Hepatocyte (in vitro differentiated cells): ENCODE data around the gene POLR3K.

ENCODE experiments used
- EZH2 ChIP-seq: fragments of 200-600 bp; sonication (generic); IDR thresholded peaks from 2 replicates; pipeline ENCODE4 v1.6.1; 2016; ENCODE audit warnings: antibody characterized with exemption, mild to moderate bottlenecking, borderline replicate concordance
- TF ChIP-seq, protein P1 (sequence below): fragments of 200-600 bp; sonication (generic); IDR thresholded peaks from 2 replicates; pipeline ENCODE4 v1.5.1; 2016; ENCODE audit warnings: antibody characterized with exemption, mild to moderate bottlenecking; ENCODE audit not compliant: poor library complexity

DNA sequence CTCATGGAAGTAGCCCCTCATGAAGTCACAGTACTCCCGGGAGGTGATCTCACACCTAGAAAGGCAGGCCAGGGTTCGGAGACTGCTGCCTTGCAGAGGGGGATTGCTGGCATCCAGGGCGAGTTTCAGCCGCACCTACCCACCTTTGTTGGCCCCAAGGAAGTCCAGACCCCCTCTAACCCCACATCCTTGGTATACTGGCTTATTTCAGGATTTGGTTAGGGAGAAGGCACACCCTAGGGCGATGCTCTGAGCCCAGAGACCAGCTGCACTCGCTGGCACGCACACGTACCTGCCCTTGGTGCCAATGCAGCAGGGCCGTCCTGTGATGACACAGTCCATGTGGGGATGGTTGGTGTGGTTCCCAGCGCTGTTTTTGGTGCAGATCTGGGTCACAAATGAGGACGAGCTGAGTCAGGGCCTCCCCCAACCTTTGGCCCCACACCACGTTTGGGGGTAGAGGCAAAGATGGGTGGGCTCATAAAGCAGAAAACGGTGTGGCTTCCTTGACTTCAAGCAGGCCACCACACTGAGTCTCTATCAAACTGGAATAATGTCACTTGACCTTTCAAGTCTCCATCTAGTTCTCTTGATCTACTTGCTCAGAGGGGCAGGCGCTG lies 6.1 kb upstream of the POLR3K start:
- no peak for TF ChIP-seq EZH2
- TF ChIP-seq, protein P1, sequence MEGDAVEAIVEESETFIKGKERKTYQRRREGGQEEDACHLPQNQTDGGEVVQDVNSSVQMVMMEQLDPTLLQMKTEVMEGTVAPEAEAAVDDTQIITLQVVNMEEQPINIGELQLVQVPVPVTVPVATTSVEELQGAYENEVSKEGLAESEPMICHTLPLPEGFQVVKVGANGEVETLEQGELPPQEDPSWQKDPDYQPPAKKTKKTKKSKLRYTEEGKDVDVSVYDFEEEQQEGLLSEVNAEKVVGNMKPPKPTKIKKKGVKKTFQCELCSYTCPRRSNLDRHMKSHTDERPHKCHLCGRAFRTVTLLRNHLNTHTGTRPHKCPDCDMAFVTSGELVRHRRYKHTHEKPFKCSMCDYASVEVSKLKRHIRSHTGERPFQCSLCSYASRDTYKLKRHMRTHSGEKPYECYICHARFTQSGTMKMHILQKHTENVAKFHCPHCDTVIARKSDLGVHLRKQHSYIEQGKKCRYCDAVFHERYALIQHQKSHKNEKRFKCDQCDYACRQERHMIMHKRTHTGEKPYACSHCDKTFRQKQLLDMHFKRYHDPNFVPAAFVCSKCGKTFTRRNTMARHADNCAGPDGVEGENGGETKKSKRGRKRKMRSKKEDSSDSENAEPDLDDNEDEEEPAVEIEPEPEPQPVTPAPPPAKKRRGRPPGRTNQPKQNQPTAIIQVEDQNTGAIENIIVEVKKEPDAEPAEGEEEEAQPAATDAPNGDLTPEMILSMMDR = no peak
